Activated naive CD4-positive, alpha-beta T cell treated with anti-CD3 and anti-CD28 coated beads, Interleukin-2, amount 10 ng/mL, durations not matched to agents 7 days and 5 days (primary cell): Measurements from ENCODE around the gene KLF11.
A peak's percentile ranks its signal among the peaks of the same experiment; 100 is the strongest.

Experiments used
- CTCF ChIA-PET: fragments of 350-600 bp; sonication (Branson Sonifier 250); formaldehyde crosslinking; loops from one replicate; lab custom pipeline; 2021; ENCODE audit warnings: antibody characterized with exemption; lab: Charles Lee
- DNase-seq: peaks from one replicate; pipeline ENCODE4 v3.0.0-alpha.2; 2020
- H3K27ac Mint-ChIP-seq: one replicate; pipeline ENCODE4 v1.8.0; 2021; ENCODE audit warnings: mild to moderate bottlenecking, moderate library complexity, mixed read lengths
- H3K27me3 Mint-ChIP-seq: one replicate; pipeline ENCODE4 v1.8.0; 2021; ENCODE audit warnings: mild to moderate bottlenecking, mixed read lengths
- H3K36me3 Mint-ChIP-seq: one replicate; pipeline ENCODE4 v1.8.0; 2021; ENCODE audit warnings: mixed read lengths
- H3K4me1 Mint-ChIP-seq: one replicate; pipeline ENCODE4 v1.8.0; 2021; ENCODE audit warnings: mixed read lengths
- H3K4me3 Mint-ChIP-seq: one replicate; pipeline ENCODE4 v1.8.0; 2021; ENCODE audit warnings: mild to moderate bottlenecking, moderate library complexity, mixed read lengths
- H3K9me3 Mint-ChIP-seq: one replicate; pipeline ENCODE4 v1.8.0; 2021; ENCODE audit warnings: mixed read lengths

KLF11 gene

GRCh38 chr2:10043256-10043905 lies at the start of gene KLF11:
KLF11 (plus strand) TSS chr2:10043550; CDS start chr2:10043717, 167 bp downstream.
- H3K4me3 Mint-ChIP-seq = peak within 1 kb of the TSS; percentile 74
- CTCF ChIA-PET = interaction anchor here (6.9 kb wide), 1 partner anchor 59 kb away, joined by 90 read pairs; no protein-coding TSS in a partner anchor
- peak within 1 kb of the TSS; percentile 89 for H3K27ac Mint-ChIP-seq
- H3K27me3 Mint-ChIP-seq = peaks cover 71% of the 10 kb centered on the region
- peaks cover 34% of the 10 kb centered on the region for H3K4me1 Mint-ChIP-seq
- no peaks in the 10 kb centered on the region for H3K9me3 Mint-ChIP-seq
- DNase-seq = peak; percentile 87
- peaks cover 16% of the 10 kb centered on the region for H3K36me3 Mint-ChIP-seq

- H3K27ac Mint-ChIP-seq = no peak overlapping the region
- H3K9me3 Mint-ChIP-seq = no peaks in the 10 kb centered on the region
Measured at GRCh38 chr2:9994462-9994861, 48.9 kb upstream of the KLF11 start.

GRCh38 chr2:9995059-9995458 lies 48.3 kb upstream of the KLF11 start:
- no peak for DNase-seq
- Mint-ChIP-seq H3K36me3 (no peaks in the 10 kb centered on the region), H3K9me3 (no peaks in the 10 kb centered on the region), H3K4me3 (no peak overlapping the region), H3K27me3 (peaks cover 16% of the 10 kb centered on the region), H3K4me1 (peaks cover 2% of the 10 kb centered on the region), H3K27ac (no peak overlapping the region)
- CTCF ChIA-PET = interaction anchor here (1.3 to 4.7 kb wide), 3 partner anchors 10 to 440 kb away, joined by 4 to 30 read pairs (median 5); no protein-coding TSS in a partner anchor

More at GRCh38 chr2:9994462-9994861, 48.9 kb upstream of the KLF11 start:
- Mint-ChIP-seq H3K4me1 (peaks cover 2% of the 10 kb centered on the region), H3K4me3 (no peak overlapping the region), H3K27me3 (peaks cover 16% of the 10 kb centered on the region), H3K36me3 (no peaks in the 10 kb centered on the region)
- no peak for DNase-seq
- CTCF ChIA-PET = interaction anchor here (4.7 kb wide), 1 partner anchor 10 kb away, joined by 30 read pairs; no protein-coding TSS in a partner anchor

DNA sequence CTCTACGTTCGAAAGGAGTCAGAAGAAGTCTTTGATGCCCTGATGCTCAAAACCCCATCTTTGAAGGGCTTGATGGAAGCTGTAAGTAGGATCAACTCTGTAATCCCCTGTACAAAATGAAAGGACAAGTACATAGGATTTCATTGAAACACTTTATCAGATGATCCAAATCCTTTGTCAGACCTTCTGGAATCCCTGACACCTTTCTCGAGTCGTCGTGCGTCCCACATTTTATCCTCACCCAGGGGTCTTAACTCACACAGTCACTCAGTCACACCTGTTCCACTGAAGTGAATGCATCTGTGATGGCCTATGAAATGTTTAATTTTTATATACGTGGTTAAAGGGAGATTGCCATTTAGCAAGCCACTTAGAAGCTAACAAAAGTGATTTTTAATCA lies 47.0 kb upstream of the KLF11 start:
- Mint-ChIP-seq H3K4me3 (no peak overlapping the region), H3K4me1 (peaks cover 2% of the 10 kb centered on the region), H3K36me3 (no peaks in the 10 kb centered on the region), H3K9me3 (no peaks in the 10 kb centered on the region), H3K27me3 (peaks cover 16% of the 10 kb centered on the region), H3K27ac (no peak overlapping the region)
- no peak for DNase-seq
- CTCF ChIA-PET = interaction anchor here (1.0 to 4.7 kb wide), 4 partner anchors 10 to 439 kb away, joined by 3 to 30 read pairs (median 4); no protein-coding TSS in a partner anchor

GRCh38 chr2:9997936-9998335 lies 45.4 kb upstream of the KLF11 start:
- no peaks in the 10 kb centered on the region for H3K9me3 Mint-ChIP-seq
- no peaks in the 10 kb centered on the region for H3K36me3 Mint-ChIP-seq
- DNase-seq = no peak
- peaks cover 20% of the 10 kb centered on the region for H3K27me3 Mint-ChIP-seq
- no peak overlapping the region for H3K27ac Mint-ChIP-seq
- no peak overlapping the region for H3K4me3 Mint-ChIP-seq
- peaks cover 2% of the 10 kb centered on the region for H3K4me1 Mint-ChIP-seq
- CTCF ChIA-PET = interaction anchor here (0.8 kb wide), 2 partner anchors 13 to 185 kb away, joined by 4 to 5 read pairs; no protein-coding TSS in a partner anchor

GRCh38 chr2:9998916-9999654 lies 44.3 kb upstream of the KLF11 start:
- no peak overlapping the region for H3K4me3 Mint-ChIP-seq
- H3K36me3 Mint-ChIP-seq = no peaks in the 10 kb centered on the region
- peaks cover 2% of the 10 kb centered on the region for H3K4me1 Mint-ChIP-seq
- H3K9me3 Mint-ChIP-seq = no peaks in the 10 kb centered on the region
- DNase-seq = no peak
- CTCF ChIA-PET = no interaction called here
- peaks cover 23% of the 10 kb centered on the region for H3K27me3 Mint-ChIP-seq
- H3K27ac Mint-ChIP-seq = no peak overlapping the region

- peaks cover 25% of the 10 kb centered on the region for H3K27me3 Mint-ChIP-seq
- H3K36me3 Mint-ChIP-seq = no peaks in the 10 kb centered on the region
- peaks cover 2% of the 10 kb centered on the region for H3K4me1 Mint-ChIP-seq
- no peak overlapping the region for H3K4me3 Mint-ChIP-seq
- H3K27ac Mint-ChIP-seq = no peak overlapping the region
- no peaks in the 10 kb centered on the region for H3K9me3 Mint-ChIP-seq
- DNase-seq = no peak
- CTCF ChIA-PET = no interaction called here
Measured at GRCh38 chr2:9999693-10000092, 43.7 kb upstream of the KLF11 start.

DNA sequence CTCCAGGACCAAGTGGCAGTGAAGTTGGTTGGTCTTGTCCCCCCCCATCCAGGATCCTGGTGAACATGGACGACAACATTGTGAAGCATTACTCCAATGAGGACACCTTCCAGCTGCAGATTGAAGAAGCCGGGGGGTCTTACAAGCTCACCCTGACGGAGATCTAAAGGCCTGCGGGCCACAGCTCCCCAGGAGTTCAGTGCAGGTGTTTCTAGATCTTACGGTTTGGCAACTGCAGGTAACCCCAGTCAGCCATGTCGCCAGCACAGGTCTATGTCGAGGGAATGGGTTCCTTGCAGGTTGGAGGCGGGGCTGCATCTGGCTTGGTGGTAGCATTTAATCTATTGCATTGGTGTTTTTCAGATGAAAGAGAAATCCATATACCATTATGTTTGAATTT lies 42.8 kb upstream of the KLF11 start:
- Mint-ChIP-seq H3K36me3 (no peaks in the 10 kb centered on the region), H3K27me3 (peaks cover 24% of the 10 kb centered on the region), H3K27ac (no peak overlapping the region), H3K4me3 (no peak overlapping the region), H3K4me1 (no peaks in the 10 kb centered on the region), H3K9me3 (no peaks in the 10 kb centered on the region)
- DNase-seq = no peak
- CTCF ChIA-PET = interaction anchor here (1.1 to 1.2 kb wide), 2 partner anchors 16 to 18 kb away, joined by 3 read pairs; no protein-coding TSS in a partner anchor

- CTCF ChIA-PET = interaction anchor here (1.2 kb wide), 1 partner anchor 17 kb away, joined by 3 read pairs; no protein-coding TSS in a partner anchor
- H3K4me1 Mint-ChIP-seq = no peaks in the 10 kb centered on the region
- H3K4me3 Mint-ChIP-seq = no peak overlapping the region
- no peak overlapping the region for H3K27ac Mint-ChIP-seq
- no peaks in the 10 kb centered on the region for H3K9me3 Mint-ChIP-seq
- peaks cover 30% of the 10 kb centered on the region for H3K27me3 Mint-ChIP-seq
- DNase-seq = no peak
- H3K36me3 Mint-ChIP-seq = no peaks in the 10 kb centered on the region
Measured at GRCh38 chr2:10001586-10001985, 41.8 kb upstream of the KLF11 start.

DNA sequence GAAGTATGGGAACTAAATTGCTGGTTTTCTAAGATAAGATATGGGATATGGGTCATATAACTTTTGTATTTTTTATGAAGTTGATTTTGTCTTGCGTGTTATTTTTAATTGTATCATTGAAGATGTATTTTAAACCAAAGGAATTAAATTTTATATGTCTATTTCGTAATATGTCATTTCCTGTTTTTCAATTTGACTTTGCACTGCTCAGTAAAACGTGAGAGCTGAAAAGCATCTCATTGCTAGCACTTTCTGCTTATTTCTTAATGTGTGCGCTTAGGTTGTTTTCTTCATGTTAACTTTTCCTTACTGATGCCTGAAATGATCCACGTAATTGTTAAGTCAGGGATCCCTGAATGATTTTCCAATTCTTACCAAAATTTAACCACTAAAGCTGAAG lies 41.2 kb upstream of the KLF11 start:
- no peaks in the 10 kb centered on the region for H3K36me3 Mint-ChIP-seq
- CTCF ChIA-PET = no interaction called here
- no peak overlapping the region for H3K4me3 Mint-ChIP-seq
- no peaks in the 10 kb centered on the region for H3K9me3 Mint-ChIP-seq
- no peaks in the 10 kb centered on the region for H3K4me1 Mint-ChIP-seq
- no peak for DNase-seq
- no peak overlapping the region for H3K27ac Mint-ChIP-seq
- peaks cover 36% of the 10 kb centered on the region for H3K27me3 Mint-ChIP-seq

GRCh38 chr2:10002681-10003080 lies 40.7 kb upstream of the KLF11 start:
- Mint-ChIP-seq H3K27ac (no peak overlapping the region), H3K27me3 (peaks cover 41% of the 10 kb centered on the region), H3K4me1 (no peaks in the 10 kb centered on the region), H3K4me3 (no peak overlapping the region), H3K36me3 (no peaks in the 10 kb centered on the region), H3K9me3 (no peaks in the 10 kb centered on the region)
- CTCF ChIA-PET = no interaction called here
- DNase-seq = no peak

DNA sequence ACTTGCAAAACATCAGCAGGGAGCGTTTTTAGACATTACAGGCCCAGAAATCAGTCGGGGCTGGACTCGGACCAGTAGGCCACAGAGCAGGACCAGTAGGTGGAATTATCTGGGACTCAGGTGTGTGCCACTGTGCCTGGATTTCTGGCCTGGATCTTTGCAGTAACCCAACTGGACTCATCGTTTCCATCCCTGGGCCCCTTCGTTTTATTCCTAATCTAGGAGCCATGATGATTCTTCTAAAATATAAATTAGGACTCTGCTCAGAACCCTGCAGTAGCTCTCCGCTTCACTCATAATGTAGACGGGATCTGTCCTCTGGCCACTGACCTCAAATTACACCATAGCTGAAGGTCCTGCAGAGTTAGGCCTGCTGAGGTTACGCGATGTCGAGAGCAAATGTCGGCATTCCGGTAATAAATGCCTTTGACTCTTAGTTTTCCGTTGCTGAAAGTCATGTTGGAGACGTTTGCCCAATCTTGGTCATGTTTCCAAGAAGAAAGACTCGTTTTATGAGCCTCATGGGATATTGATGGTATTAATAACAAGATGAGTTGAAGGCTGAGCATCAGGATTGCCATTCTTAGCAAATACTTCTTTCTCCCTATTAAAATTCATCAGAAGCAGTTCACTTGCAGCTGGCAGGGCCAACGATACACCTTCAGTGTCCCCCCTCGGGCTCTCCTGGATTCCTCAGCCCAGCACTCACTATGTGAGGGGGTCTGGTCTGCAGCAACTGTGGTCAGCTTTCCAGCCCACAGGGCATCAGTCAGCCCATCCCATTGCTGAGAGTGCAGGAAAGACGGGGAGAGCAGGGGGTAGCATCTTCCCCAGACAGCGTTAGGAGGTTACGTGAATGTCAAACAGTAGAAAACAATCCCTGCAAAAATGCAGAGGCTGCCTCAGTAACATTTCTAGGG lies 39.9 kb upstream of the KLF11 start:
- Mint-ChIP-seq H3K36me3 (no peaks in the 10 kb centered on the region), H3K27ac (no peak overlapping the region), H3K4me3 (no peak overlapping the region), H3K4me1 (no peaks in the 10 kb centered on the region), H3K27me3 (peaks cover 49% of the 10 kb centered on the region), H3K9me3 (no peaks in the 10 kb centered on the region)
- CTCF ChIA-PET = no interaction called here
- no peak for DNase-seq

GRCh38 chr2:10004401-10004800 lies 38.9 kb upstream of the KLF11 start:
- CTCF ChIA-PET = no interaction called here

DNA sequence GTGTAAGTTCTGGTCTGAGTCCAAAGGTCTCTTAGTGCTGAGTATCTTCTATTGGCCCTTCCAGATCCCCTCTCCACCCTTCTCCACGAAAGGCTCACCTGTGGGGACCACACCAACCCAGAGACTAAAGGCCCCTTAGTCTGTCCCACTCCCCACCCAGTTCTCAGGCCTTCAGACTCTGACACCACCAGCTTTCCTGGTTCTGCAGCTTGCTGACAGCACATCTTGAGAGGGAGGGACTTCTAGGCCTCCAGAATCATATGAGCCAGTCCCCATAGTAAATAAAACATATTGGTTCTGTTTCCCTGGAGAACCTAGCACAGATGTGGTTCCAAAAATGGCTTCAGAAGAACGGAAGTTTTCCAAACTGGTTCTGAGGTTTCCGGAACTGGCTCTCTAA lies 38.5 kb upstream of the KLF11 start:
- H3K27me3 Mint-ChIP-seq = peaks cover 61% of the 10 kb centered on the region
- no peak overlapping the region for H3K27ac Mint-ChIP-seq
- H3K4me1 Mint-ChIP-seq = no peaks in the 10 kb centered on the region
- no peaks in the 10 kb centered on the region for H3K36me3 Mint-ChIP-seq
- H3K9me3 Mint-ChIP-seq = no peaks in the 10 kb centered on the region
- CTCF ChIA-PET = interaction anchor here (1.8 kb wide), 1 partner anchor 21 kb away, joined by 10 read pairs; no protein-coding TSS in a partner anchor
- no peak overlapping the region for H3K4me3 Mint-ChIP-seq
- no peak for DNase-seq

More at GRCh38 chr2:10004401-10004800, 38.9 kb upstream of the KLF11 start:
- Mint-ChIP-seq H3K36me3 (no peaks in the 10 kb centered on the region), H3K4me3 (no peak overlapping the region), H3K4me1 (no peaks in the 10 kb centered on the region), H3K27me3 (peaks cover 59% of the 10 kb centered on the region), H3K27ac (no peak overlapping the region), H3K9me3 (no peaks in the 10 kb centered on the region)
- DNase-seq = no peak
